ENCODE results near the gene POMC.
A peak's percentile ranks its signal among the peaks of the same experiment; 100 is the strongest.

POMC gene

DNA sequence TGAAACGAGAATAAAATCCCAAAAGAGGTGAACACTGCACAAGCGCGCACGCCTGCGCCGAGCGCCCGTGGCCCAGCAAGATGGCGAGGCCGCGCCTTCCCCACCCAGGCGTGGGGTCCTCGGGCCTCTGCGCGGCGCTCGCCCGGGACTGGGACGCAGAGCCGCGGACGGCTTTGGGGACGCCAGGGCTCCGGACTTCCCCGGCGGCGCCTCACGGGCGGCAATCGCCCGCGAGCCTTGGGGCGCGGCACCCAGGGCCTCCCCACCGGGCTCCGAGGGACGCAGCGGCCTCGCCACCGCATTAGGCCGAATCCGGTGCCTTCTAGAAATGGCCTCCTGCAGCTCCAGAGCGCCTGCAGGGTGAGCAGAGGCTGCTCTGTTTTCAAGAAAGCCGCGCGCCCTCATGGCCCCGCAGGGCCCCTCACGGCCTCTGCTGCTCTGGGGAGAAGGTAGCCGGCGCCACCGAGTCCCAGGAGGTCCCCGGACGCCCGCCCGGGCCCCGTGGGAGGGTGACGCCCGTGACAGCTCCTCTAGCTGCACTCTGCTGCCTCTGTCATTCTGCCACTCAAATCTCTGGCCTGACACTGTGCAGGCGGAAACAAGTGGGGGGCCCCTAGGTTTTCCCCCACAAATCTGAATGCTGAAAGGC lies 35.9 kb upstream of the POMC start:
- TF ChIP-seq, protein P1, sequence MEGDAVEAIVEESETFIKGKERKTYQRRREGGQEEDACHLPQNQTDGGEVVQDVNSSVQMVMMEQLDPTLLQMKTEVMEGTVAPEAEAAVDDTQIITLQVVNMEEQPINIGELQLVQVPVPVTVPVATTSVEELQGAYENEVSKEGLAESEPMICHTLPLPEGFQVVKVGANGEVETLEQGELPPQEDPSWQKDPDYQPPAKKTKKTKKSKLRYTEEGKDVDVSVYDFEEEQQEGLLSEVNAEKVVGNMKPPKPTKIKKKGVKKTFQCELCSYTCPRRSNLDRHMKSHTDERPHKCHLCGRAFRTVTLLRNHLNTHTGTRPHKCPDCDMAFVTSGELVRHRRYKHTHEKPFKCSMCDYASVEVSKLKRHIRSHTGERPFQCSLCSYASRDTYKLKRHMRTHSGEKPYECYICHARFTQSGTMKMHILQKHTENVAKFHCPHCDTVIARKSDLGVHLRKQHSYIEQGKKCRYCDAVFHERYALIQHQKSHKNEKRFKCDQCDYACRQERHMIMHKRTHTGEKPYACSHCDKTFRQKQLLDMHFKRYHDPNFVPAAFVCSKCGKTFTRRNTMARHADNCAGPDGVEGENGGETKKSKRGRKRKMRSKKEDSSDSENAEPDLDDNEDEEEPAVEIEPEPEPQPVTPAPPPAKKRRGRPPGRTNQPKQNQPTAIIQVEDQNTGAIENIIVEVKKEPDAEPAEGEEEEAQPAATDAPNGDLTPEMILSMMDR (conservative IDR thresholded peaks at IDR 0.05) = no peak
- no peak overlapping the region for H3K27ac ChIP-seq

DNA sequence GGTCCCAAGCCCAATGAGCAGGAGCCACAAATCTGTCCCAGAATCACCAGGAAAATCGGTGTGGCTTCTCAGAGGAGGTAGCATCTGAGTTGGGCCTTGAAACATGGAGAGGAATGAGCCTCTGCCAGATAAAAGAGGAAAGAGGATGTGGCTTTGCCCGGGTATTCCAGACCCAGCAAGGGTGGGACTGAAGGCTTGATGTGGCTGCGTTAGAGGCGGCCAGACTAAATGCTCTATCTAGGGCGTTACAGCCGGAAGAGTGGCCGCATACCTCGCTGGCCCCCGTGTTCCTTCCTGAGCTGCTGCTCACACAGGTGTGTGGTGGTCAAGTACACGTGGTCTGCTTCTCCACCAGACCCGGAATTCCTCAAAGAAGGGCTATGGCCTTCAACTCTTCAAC lies 33.9 kb upstream of the POMC start:
- TF ChIP-seq, protein P1 (conservative IDR thresholded peaks at IDR 0.05) = no peak
- H3K27ac ChIP-seq = no peak overlapping the region

DNA sequence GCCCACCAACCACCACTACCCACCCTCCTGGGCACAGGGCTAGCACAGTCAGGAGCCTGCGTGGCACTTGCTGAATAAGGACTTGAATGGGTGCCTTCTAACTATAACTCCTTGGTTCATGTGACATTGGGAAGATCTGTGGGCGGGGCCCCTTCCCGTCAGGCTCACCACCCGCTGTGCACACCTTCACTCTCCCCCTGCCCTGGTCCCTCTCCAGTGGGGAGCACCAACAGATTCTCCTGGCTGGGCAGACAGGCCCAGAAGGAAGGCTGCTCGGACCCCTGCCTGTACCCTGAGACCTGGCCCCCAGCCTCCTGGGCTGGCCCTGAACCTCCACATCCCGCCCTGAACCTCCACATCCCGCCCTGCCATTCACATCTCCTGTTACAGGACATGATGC lies 33.4 kb upstream of the POMC start:
- TF ChIP-seq, protein P1 (conservative IDR thresholded peaks at IDR 0.05) = no peak
- no peak overlapping the region for H3K27ac ChIP-seq

DNA sequence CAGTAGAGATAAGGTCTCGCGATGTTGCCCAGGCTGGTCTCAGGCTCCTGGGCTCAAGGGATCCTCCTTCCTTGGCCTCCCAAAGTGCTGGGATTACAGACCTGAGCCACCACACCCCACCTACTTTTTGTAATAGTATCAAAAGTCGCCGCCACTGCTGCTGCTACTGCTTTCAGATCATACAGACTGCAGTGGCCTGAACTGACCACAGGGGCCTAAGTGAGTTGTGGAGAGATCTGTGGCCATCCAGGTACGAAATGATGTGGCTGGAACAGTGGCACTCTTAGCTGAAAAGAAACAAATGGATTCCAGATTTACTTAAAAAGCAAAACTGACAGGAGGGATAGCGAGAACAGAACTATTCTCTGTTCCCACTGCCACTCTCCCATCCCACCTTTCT lies 32.9 kb upstream of the POMC start:
- TF ChIP-seq, protein P1 (conservative IDR thresholded peaks at IDR 0.05) = peak; percentile 27; the same call in 1 of the 2 replicates
- H3K27ac ChIP-seq = no peak overlapping the region

DNA sequence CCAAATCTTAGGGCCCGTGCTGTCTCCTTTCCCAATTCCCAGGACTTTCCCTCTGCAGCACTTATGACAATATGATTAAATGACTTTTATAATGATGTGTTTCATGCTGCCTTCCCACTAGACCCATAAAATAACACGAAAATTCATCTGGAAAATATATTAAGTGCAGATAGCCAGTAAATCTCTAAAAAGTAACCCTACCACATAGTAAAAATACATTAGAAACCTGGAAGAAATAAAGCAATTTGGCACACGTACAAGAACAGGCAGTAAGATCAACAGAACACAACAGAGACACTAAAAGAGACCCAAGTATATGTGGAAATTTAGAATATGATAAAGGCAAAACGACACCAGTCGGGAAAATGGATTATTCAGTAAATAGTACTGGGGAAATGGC lies 30.2 kb upstream of the POMC start:
- TF ChIP-seq, protein P1 (conservative IDR thresholded peaks at IDR 0.05) = no peak
- H3K27ac ChIP-seq = no peak overlapping the region

DNA sequence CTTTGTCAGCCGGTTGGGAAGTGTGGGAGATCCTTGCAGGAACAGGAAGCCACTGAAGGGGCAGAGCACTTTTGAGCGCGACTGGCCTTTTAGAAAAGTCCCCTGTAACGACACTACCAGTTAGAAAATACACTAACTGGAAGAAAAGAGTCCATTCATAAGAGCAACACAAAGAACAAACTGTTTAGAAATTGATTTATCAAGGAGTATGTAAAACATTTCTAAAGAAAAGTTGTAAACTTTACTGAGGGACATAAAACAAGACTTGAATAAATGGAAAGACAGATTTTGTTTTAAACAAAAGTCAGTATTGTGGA lies 29.8 kb upstream of the POMC start:
- no peak overlapping the region for H3K27ac ChIP-seq
- TF ChIP-seq, protein P1 (conservative IDR thresholded peaks at IDR 0.05) = no peak

DNA sequence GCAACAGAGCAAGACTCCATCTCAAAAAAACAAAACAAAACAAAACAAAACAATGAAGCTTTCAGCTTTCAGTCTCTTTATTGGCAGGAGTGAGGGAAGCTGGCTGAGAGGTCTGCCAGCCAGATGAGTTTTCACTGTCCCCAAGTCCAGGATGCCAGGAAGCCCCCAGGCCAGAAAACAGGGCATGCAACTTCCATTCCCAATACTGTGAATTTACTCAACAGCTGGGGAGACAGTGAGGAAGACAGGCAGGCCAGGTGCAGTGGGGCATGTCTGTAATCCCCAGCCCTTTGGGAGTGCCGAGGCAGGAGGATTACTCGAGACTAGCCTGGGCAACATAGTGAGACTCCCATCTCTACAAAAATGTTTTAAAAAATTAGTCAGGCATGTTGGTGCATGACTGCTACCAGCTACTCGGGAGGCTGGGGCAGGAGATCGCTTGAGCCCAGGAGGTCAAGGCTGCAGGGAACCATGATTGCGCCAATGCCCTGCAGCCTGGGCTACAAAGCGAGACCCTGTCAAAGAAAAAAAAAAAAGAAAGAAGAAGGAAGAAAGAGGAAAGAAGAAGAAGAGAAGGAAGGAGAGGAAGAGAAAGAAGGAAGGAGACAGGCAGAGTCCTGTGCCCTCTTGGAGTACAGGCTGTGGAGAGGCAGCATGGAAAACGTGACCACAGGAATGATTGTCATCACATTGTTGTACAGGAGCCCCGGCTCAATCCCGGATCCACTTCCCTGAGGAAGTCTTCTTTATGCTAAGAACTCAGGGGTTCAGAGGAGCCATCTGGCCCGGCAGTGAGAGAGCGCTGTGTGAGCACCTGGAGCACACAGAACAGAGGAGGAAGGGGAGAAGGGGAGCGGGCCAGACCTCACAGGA lies 29.2 kb upstream of the POMC start:
- H3K27ac ChIP-seq = no peak overlapping the region
- TF ChIP-seq, protein P1 (conservative IDR thresholded peaks at IDR 0.05) = no peak

Data from VCaP (cell line).